Endothelial cell (in vitro differentiated cells): ENCODE results near the gene PRDM5. TPM values are rescaled to one million over a fixed set of nuclear protein-coding genes. Genes with fewer than 3 reads are reported as not detected.

ENCODE experiments used
- DNase-seq: peaks from one replicate; pipeline ENCODE4 v3.0.0; 2021; ENCODE audit warnings: low spot score
- H3K27ac Mint-ChIP-seq: one replicate; pipeline ENCODE4 v1.8.0; 2021; ENCODE audit warnings: mixed read lengths, inconsistent platforms; ENCODE audit not compliant: unreplicated experiment
- H3K27me3 Mint-ChIP-seq: one replicate; pipeline ENCODE4 v1.8.0; 2021; ENCODE audit warnings: mild to moderate bottlenecking, moderate library complexity, mixed read lengths, inconsistent platforms; ENCODE audit not compliant: unreplicated experiment
- H3K36me3 Mint-ChIP-seq: one replicate; pipeline ENCODE4 v1.8.0; 2021; ENCODE audit warnings: mild to moderate bottlenecking, low read depth, mixed read lengths, inconsistent platforms; ENCODE audit not compliant: unreplicated experiment
- H3K4me1 Mint-ChIP-seq: one replicate; pipeline ENCODE4 v1.8.0; 2021; ENCODE audit warnings: mild to moderate bottlenecking, mixed read lengths, inconsistent platforms; ENCODE audit not compliant: unreplicated experiment
- H3K4me3 Mint-ChIP-seq: one replicate; pipeline ENCODE4 v1.8.0; 2021; ENCODE audit warnings: mild to moderate bottlenecking, mixed read lengths, inconsistent platforms; ENCODE audit not compliant: unreplicated experiment
- H3K9me3 Mint-ChIP-seq: one replicate; pipeline ENCODE4 v1.8.0; 2021; ENCODE audit warnings: mixed read lengths, inconsistent platforms; ENCODE audit not compliant: unreplicated experiment
- CTCF ChIP-seq: fragments of 200-600 bp; sonication (generic); IDR thresholded peaks from one replicate; pipeline ENCODE4 v1.5.0; 2021; ENCODE audit warnings: antibody characterized with exemption; ENCODE audit not compliant: unreplicated experiment
- total RNA-seq: library from RNA; stranded (reverse); fragmentation: NEBNext Ultra II Directional; extraction: Animal tissue kit (Norgen Biotek cat#: 25700); gene quantifications from one replicate; pipeline ENCODE4 v1.2.1, GENCODE V29; 2021; ENCODE audit not compliant: unreplicated experiment

The PRDM5 gene
- total RNA-seq, 1 donor from 2014 or later, result 17.0 TPM

DNA sequence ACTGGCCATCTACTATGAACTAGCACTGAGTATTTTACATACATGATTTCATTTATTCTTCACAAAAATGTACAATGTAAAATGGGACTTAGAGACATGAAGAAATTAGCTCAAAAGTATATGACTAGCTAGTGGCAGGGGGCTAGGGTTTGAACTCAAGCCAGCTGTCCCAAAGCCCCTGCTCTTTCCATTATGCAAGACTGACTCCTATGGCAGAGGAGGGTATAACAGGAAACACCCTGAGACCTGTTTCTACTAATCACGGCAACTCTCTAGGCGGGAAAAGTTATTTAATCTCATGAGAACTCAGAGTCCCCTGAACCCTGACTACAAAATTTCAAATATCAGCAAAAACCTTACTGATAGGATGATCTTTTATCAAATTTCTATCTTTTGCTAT lies 150.6 kb downstream of the PRDM5 start:
- H3K4me1 Mint-ChIP-seq, result no peaks in the 10 kb centered on the region
- no peak overlapping the region for H3K4me3 Mint-ChIP-seq
- no peaks in the 10 kb centered on the region for H3K9me3 Mint-ChIP-seq
- no peak overlapping the region for H3K27ac Mint-ChIP-seq
- peaks cover 4% of the 10 kb centered on the region for H3K36me3 Mint-ChIP-seq
- no peaks in the 10 kb centered on the region for H3K27me3 Mint-ChIP-seq
- no peak for TF ChIP-seq CTCF
- DNase-seq, result no peak

- Mint-ChIP-seq H3K36me3 (peaks cover 4% of the 10 kb centered on the region), H3K9me3 (no peaks in the 10 kb centered on the region), H3K4me3 (no peak overlapping the region), H3K4me1 (no peaks in the 10 kb centered on the region), H3K27ac (no peak overlapping the region), H3K27me3 (no peaks in the 10 kb centered on the region)
- TF ChIP-seq CTCF, result no peak
- no peak for DNase-seq
Observed at GRCh38 chr4:120770897-120771296, 151.6 kb downstream of the PRDM5 start.

- no peak overlapping the region for H3K27ac Mint-ChIP-seq
- no peaks in the 10 kb centered on the region for H3K27me3 Mint-ChIP-seq
- H3K9me3 Mint-ChIP-seq, result no peaks in the 10 kb centered on the region
Observed at GRCh38 chr4:120769227-120769626, 153.3 kb downstream of the PRDM5 start.

DNA sequence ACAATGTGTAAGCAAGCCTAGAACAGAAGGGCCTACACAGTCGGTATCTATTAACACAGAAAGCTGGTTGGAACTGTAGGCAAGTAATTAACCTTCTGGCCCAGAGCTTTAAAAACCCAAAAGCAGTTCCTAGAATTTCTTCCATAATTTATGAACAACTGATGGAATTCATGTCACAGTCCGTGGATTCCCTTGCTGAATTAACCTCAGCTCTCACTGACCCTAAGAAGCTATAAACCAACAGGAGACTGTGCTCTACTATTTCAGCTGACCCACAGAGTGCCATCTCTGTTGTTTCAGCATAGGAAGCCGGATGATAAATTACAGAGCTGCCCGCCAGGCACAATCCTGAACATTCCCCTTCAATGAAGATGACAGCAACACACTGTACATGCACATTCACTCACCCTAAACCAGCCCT lies 157.3 kb downstream of the PRDM5 start:
- Mint-ChIP-seq H3K4me3 (no peak overlapping the region), H3K36me3 (peaks cover 4% of the 10 kb centered on the region), H3K27me3 (no peaks in the 10 kb centered on the region), H3K4me1 (no peaks in the 10 kb centered on the region), H3K27ac (no peak overlapping the region), H3K9me3 (no peaks in the 10 kb centered on the region)
- no peak for DNase-seq
- TF ChIP-seq CTCF, result no peak

More at GRCh38 chr4:120769227-120769626, 153.3 kb downstream of the PRDM5 start:
- TF ChIP-seq CTCF, result no peak
- DNase-seq, result no peak
- Mint-ChIP-seq H3K4me1 (no peaks in the 10 kb centered on the region), H3K4me3 (no peak overlapping the region), H3K36me3 (peaks cover 4% of the 10 kb centered on the region)

DNA sequence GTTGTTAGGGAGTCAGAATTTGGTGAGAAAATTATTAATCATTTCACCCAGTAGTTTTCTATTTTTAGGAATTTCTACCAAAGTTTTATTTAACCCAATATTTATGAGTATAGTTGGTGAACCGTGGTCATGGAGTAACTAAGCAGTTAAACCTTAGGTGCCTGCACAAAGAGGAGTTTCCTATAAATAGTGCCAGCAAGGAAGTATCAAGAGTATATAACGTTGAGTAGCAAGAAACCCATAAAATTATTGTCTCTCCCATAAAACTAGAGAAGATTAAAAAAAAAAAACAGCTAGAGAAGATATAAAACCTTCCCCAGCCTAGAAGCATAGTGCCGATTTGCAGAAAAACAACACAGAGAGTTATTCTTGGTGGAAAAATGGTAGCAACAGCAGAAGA lies 158.9 kb downstream of the PRDM5 start:
- no peak overlapping the region for H3K4me3 Mint-ChIP-seq
- H3K27ac Mint-ChIP-seq, result no peak overlapping the region
- H3K27me3 Mint-ChIP-seq, result no peaks in the 10 kb centered on the region
- DNase-seq, result no peak
- no peak for TF ChIP-seq CTCF
- peaks cover 4% of the 10 kb centered on the region for H3K36me3 Mint-ChIP-seq
- H3K9me3 Mint-ChIP-seq, result no peaks in the 10 kb centered on the region
- H3K4me1 Mint-ChIP-seq, result no peaks in the 10 kb centered on the region
